ENCODE measurements around the gene HOXC5. TPM values are rescaled to one million over a fixed set of nuclear protein-coding genes. Genes with fewer than 3 reads are reported as not detected.
A peak's percentile ranks its signal among the peaks of the same experiment; 100 is the strongest.
"Not testable (repeated sequence)": the region's sequence is repeated elsewhere in the genome, so short reads cannot be mapped to it uniquely, and the experiment has no call there.

The HOXC5 gene
- total RNA-seq, 3 donors from 2014 or later, result not detected

GRCh38 chr12:54075974-54076373 lies 43.1 kb downstream of the HOXC5 start:
- ATAC-seq (no peak), DNase-seq (no peak)
- intact Hi-C loops (cut with DNase I, micrococcal nuclease), result no loop called here
- Histone ChIP-seq H3K4me1 (ENCODE audit: low read depth) (no peaks in the 10 kb centered on the region), H3K36me3 (ENCODE audit: low read depth) (no peaks in the 10 kb centered on the region), H3K9me3 (no peaks in the 10 kb centered on the region), H3K4me3 (no peak overlapping the region)
- no peak for TF ChIP-seq CTCF (IDR thresholded peaks at IDR 0.05)

GRCh38 chr12:54077843-54078242 lies 45.0 kb downstream of the HOXC5 start:
- H3K4me1 ChIP-seq (ENCODE audit: low read depth); H3K9me3 ChIP-seq; ATAC-seq; DNase-seq; intact Hi-C loops (cut with DNase I, micrococcal nuclease); H3K36me3 ChIP-seq (ENCODE audit: low read depth); H3K4me3 ChIP-seq: not testable (repeated sequence)

GRCh38 chr12:54079115-54079514 lies 46.3 kb downstream of the HOXC5 start:
- H3K4me1 ChIP-seq (ENCODE audit: low read depth); H3K4me3 ChIP-seq; H3K9me3 ChIP-seq; intact Hi-C loops (cut with DNase I, micrococcal nuclease); DNase-seq; ATAC-seq; H3K36me3 ChIP-seq (ENCODE audit: low read depth): not testable (repeated sequence)

GRCh38 chr12:54080008-54080924 lies 47.4 kb downstream of the HOXC5 start:
- intact Hi-C loops (cut with DNase I, micrococcal nuclease); DNase-seq; H3K4me1 ChIP-seq (ENCODE audit: low read depth); H3K36me3 ChIP-seq (ENCODE audit: low read depth); H3K4me3 ChIP-seq; ATAC-seq; H3K9me3 ChIP-seq: not testable (repeated sequence)

GRCh38 chr12:54081053-54081514 lies 48.2 kb downstream of the HOXC5 start:
- intact Hi-C loops (cut with DNase I, micrococcal nuclease); ATAC-seq; H3K4me3 ChIP-seq; H3K9me3 ChIP-seq; H3K36me3 ChIP-seq (ENCODE audit: low read depth); H3K4me1 ChIP-seq (ENCODE audit: low read depth): not testable (repeated sequence)
- DNase-seq, result peak in 1 of 3 donors; percentile 5

- intact Hi-C loops (cut with DNase I, micrococcal nuclease); ATAC-seq; H3K4me3 ChIP-seq; H3K4me1 ChIP-seq (ENCODE audit: low read depth); H3K36me3 ChIP-seq (ENCODE audit: low read depth); H3K9me3 ChIP-seq: not testable (repeated sequence)
- peak in 2 of 3 donors; percentile 10 to 31 for DNase-seq
Measured at GRCh38 chr12:54081581-54082396, 48.9 kb downstream of the HOXC5 start.

GRCh38 chr12:54082397-54082892 lies 49.6 kb downstream of the HOXC5 start:
- TF ChIP-seq CTCF (IDR thresholded peaks at IDR 0.05), result no peak
- no peak overlapping the region for H3K4me3 ChIP-seq
- H3K36me3 ChIP-seq (ENCODE audit: low read depth), result no peaks in the 10 kb centered on the region
- no peaks in the 10 kb centered on the region for H3K9me3 ChIP-seq
- intact Hi-C loops (cut with DNase I, micrococcal nuclease), result no loop called here
- DNase-seq (peak; percentile 37 to 54 (median 45)), ATAC-seq (no peak)
- no peaks in the 10 kb centered on the region for H3K4me1 ChIP-seq (ENCODE audit: low read depth)

Small RNAs within 50 kb of the gene (microRNA-seq; reads per million reads assigned to microRNA genes)
- gene MIR196A2 (747 reads per million, percentile 82 among the genes with 10 or more reads in this experiment), gene MIR615 (3.0 reads per million, percentile 14 among the genes with 10 or more reads in this experiment)

Other genes with a start within 250 kb of the HOXC5 start
- gene HOXC13, start 94.2 kb upstream of the HOXC5 start, total RNA-seq, result not detected
- not detected for gene HOXC12, start 78.1 kb upstream of the HOXC5 start, total RNA-seq
- not detected for gene HOXC11, start 59.9 kb upstream of the HOXC5 start, total RNA-seq
- not detected for gene HOTAIR, start 58.1 kb upstream of the HOXC5 start, total RNA-seq
- gene HOXC10, start 47.9 kb upstream of the HOXC5 start, total RNA-seq, result not detected
- not detected for gene HOXC9, start 32.9 kb upstream of the HOXC5 start, total RNA-seq
- gene HOXC8, start 24.1 kb upstream of the HOXC5 start, total RNA-seq, result not detected
- under 1 TPM in 2 of 3 donors, not detected in 1; 0.22 to 0.32 TPM for gene HOXC6, start 4.6 kb upstream of the HOXC5 start, total RNA-seq
- 1 to 10 TPM in 1 of 3 donors, not detected in 2; 2.3 TPM for gene HOXC4, start 20.8 kb downstream of the HOXC5 start, total RNA-seq
- 10 to 100 TPM; 26.2 to 39.4 (median 28.9) TPM for gene SMUG1, start 155.9 kb downstream of the HOXC5 start, total RNA-seq
- gene CBX5, start 247.1 kb downstream of the HOXC5 start, total RNA-seq, result 10 to 100 TPM; 37.1 to 56.9 (median 50.5) TPM
- gene HNRNPA1, start 247.7 kb downstream of the HOXC5 start, total RNA-seq, result 100 to 1,000 TPM; 580 to 894 (median 610) TPM

Measured in mucosa of descending colon (tissue), 3 donors.